Nephron progenitor cell (in vitro differentiated cells): Measurements from ENCODE around the gene UQCC3.
"Not testable (repeated sequence)": the region's sequence is repeated elsewhere in the genome, so short reads cannot be mapped to it uniquely, and the experiment has no call there.

Experiments used
- DNase-seq: peaks from one replicate; pipeline ENCODE4 v3.0.0; 2021
- H3K27ac Mint-ChIP-seq: 2 replicates; pipeline ENCODE4 v1.8.0; 2021; ENCODE audit warnings: mild to moderate bottlenecking, moderate library complexity, mixed read lengths
- H3K27me3 Mint-ChIP-seq: 2 replicates; pipeline ENCODE4 v1.8.0; 2021; ENCODE audit warnings: mild to moderate bottlenecking, low read depth, mixed read lengths; ENCODE audit not compliant: poor library complexity
- H3K36me3 Mint-ChIP-seq: 2 replicates; pipeline ENCODE4 v1.8.0; 2021; ENCODE audit warnings: low read depth, mixed read lengths
- H3K4me1 Mint-ChIP-seq: 2 replicates; pipeline ENCODE4 v1.8.0; 2021; ENCODE audit warnings: mixed read lengths
- H3K4me3 Mint-ChIP-seq: 2 replicates; pipeline ENCODE4 v1.8.0; 2021; ENCODE audit warnings: mild to moderate bottlenecking, moderate library complexity, mixed read lengths
- H3K9me3 Mint-ChIP-seq: 2 replicates; pipeline ENCODE4 v1.8.0; 2021; ENCODE audit warnings: mild to moderate bottlenecking, moderate library complexity, mixed read lengths
- CTCF ChIP-seq: fragments of 200-600 bp; sonication (generic); IDR thresholded peaks from 2 replicates; pipeline ENCODE4 v1.5.0; 2021; ENCODE audit warnings: antibody characterized with exemption

Gene UQCC3

GRCh38 chr11:62687508-62688396, 16.3 kb downstream of the UQCC3 start:
- Mint-ChIP-seq H3K9me3 (no peaks in the 10 kb centered on the region), H3K27me3 (no peaks in the 10 kb centered on the region), H3K36me3 (peaks cover 15% of the 10 kb centered on the region), H3K4me3 (no peak overlapping the region), H3K4me1 (peaks cover 22% of the 10 kb centered on the region), H3K27ac (no peak overlapping the region)
- TF ChIP-seq CTCF: no peak
- no peak for DNase-seq

GRCh38 chr11:62688491-62688890, 17.0 kb downstream of the UQCC3 start:
- Mint-ChIP-seq H3K27me3 (no peaks in the 10 kb centered on the region), H3K4me3 (peak overlapping the region; percentile 26), H3K9me3 (no peaks in the 10 kb centered on the region), H3K36me3 (peaks cover 18% of the 10 kb centered on the region), H3K4me1 (peaks cover 22% of the 10 kb centered on the region), H3K27ac (peak overlapping the region; percentile 92)
- no peak for DNase-seq
- TF ChIP-seq CTCF: no peak

- no peak for TF ChIP-seq CTCF
- DNase-seq: no peak
Measured at GRCh38 chr11:62689421-62690183, 18.1 kb downstream of the UQCC3 start, which contains the start of gene LRRN4CL. LRRN4CL (minus strand) TSS chr11:62689530; CDS start chr11:62688508, 1,022 bp downstream.

GRCh38 chr11:62693624-62694023, 22.2 kb downstream of the UQCC3 start:
- H3K27me3 Mint-ChIP-seq, DNase-seq, H3K9me3 Mint-ChIP-seq, H3K4me3 Mint-ChIP-seq, H3K27ac Mint-ChIP-seq: not testable (repeated sequence)
- H3K4me1 Mint-ChIP-seq: peaks cover 24% of the 10 kb centered on the region
- H3K36me3 Mint-ChIP-seq: peaks cover 37% of the 10 kb centered on the region

More at GRCh38 chr11:62689421-62690183, 18.1 kb downstream of the UQCC3 start, which contains the start of gene LRRN4CL:
- Mint-ChIP-seq H3K27ac (peak within 1 kb of the TSS; percentile 92), H3K36me3 (peaks cover 23% of the 10 kb centered on the region), H3K9me3 (no peaks in the 10 kb centered on the region), H3K4me3 (peak within 1 kb of the TSS; percentile 26), H3K4me1 (peaks cover 24% of the 10 kb centered on the region), H3K27me3 (no peaks in the 10 kb centered on the region)

GRCh38 chr11:62694455-62695167, 23.1 kb downstream of the UQCC3 start:
- Mint-ChIP-seq H3K9me3 (no peaks in the 10 kb centered on the region), H3K36me3 (peaks cover 39% of the 10 kb centered on the region), H3K4me3 (no peak overlapping the region), H3K4me1 (peaks cover 14% of the 10 kb centered on the region), H3K27me3 (peaks cover 2% of the 10 kb centered on the region), H3K27ac (peak overlapping the region; percentile 80)
- peak; percentile 80 for DNase-seq
- peak; percentile 71 for TF ChIP-seq CTCF

GRCh38 chr11:62702246-62702645, 30.8 kb downstream of the UQCC3 start:
- no peaks in the 10 kb centered on the region for H3K9me3 Mint-ChIP-seq
- no peak overlapping the region for H3K4me3 Mint-ChIP-seq
- peaks cover 32% of the 10 kb centered on the region for H3K36me3 Mint-ChIP-seq
- peak overlapping the region; percentile 19 for H3K27ac Mint-ChIP-seq
- peaks cover 19% of the 10 kb centered on the region for H3K4me1 Mint-ChIP-seq
- no peak for TF ChIP-seq CTCF
- DNase-seq: no peak
- peaks cover 2% of the 10 kb centered on the region for H3K27me3 Mint-ChIP-seq

GRCh38 chr11:62703921-62704320, 32.4 kb downstream of the UQCC3 start:
- not testable (repeated sequence) for H3K27me3 Mint-ChIP-seq, H3K4me3 Mint-ChIP-seq, H3K27ac Mint-ChIP-seq, DNase-seq, H3K9me3 Mint-ChIP-seq
- Mint-ChIP-seq H3K4me1 (peaks cover 34% of the 10 kb centered on the region), H3K36me3 (peaks cover 25% of the 10 kb centered on the region)
